ENCODE data around the gene CTSW.

DNA sequence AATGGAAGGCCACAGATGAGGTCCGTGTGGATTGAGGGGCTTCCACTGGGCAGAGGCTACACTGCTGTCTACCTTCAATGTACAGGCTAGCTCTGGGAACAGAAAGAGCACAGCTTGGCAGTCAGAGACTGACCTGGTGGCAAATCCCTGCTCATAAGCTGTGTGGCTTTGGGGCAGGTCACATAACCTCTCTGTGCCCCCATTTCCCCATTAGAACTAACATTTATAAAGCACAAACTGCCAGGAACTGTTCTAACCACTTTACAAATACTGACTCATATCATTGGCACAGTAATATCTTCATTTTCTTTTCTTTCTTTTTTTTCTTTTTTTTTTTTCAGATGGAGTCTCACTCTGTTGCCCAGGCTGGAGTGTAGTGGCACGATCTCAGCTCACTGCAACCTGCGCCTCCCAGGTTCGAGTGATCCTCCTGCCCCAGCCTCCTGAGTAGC, 17.4 kb downstream of the CTSW start:
- TF ChIP-seq, protein P1, sequence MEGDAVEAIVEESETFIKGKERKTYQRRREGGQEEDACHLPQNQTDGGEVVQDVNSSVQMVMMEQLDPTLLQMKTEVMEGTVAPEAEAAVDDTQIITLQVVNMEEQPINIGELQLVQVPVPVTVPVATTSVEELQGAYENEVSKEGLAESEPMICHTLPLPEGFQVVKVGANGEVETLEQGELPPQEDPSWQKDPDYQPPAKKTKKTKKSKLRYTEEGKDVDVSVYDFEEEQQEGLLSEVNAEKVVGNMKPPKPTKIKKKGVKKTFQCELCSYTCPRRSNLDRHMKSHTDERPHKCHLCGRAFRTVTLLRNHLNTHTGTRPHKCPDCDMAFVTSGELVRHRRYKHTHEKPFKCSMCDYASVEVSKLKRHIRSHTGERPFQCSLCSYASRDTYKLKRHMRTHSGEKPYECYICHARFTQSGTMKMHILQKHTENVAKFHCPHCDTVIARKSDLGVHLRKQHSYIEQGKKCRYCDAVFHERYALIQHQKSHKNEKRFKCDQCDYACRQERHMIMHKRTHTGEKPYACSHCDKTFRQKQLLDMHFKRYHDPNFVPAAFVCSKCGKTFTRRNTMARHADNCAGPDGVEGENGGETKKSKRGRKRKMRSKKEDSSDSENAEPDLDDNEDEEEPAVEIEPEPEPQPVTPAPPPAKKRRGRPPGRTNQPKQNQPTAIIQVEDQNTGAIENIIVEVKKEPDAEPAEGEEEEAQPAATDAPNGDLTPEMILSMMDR (optimal IDR thresholded peaks at IDR 0.05 in 1 of 3, IDR thresholded peaks at IDR 0.05 in 1 of 3, conservative IDR thresholded peaks at IDR 0.05 in 1 of 3; ENCODE audit: extremely low read depth in 1 of 3, insufficient read depth in 2 of 3, low read length in 3 of 3), result no peak
- TF ChIP-seq EZH2 (IDR thresholded peaks at IDR 0.05; ENCODE audit: low read length), result no peak
